IMR-90 (cell line): ENCODE measurements around the gene SNTG2. TPM values are rescaled to one million over a fixed set of nuclear protein-coding genes. Genes with fewer than 3 reads are reported as not detected.

Experiments used
- ATAC-seq: fragments of 200-7000 bp; cut with Tn5 transposase; 2 replicates; pipeline ENCODE4 v1.9.1; 2020; ENCODE audit warnings: low read depth, mild to moderate bottlenecking, moderate library complexity
- BruUV-seq: library from RNA; stranded (reverse); fragments of 400-500 nt; replicated peaks from 2 replicates; lab custom pipeline; 2021; lab: Mats Ljungman, UMichigan
- CTCF ChIA-PET: fragments of 300-600 bp; formaldehyde crosslinking; extraction: SDS; loops from one replicate; lab custom pipeline; 2021; ENCODE audit warnings: antibody characterized with exemption; lab: Yijun Ruan, JAX
- POLR2A ChIA-PET: fragments of 300-600 bp; sonication (Branson Sonifier 250); formaldehyde crosslinking; loops from one replicate; lab custom pipeline; 2022; ENCODE audit warnings: antibody characterized with exemption; ENCODE audit not compliant: unreplicated experiment; lab: Charles Lee
- DNase-seq: peaks from one replicate; pipeline ENCODE4 v3.0.0; 2013
- H2AFZ ChIP-seq: replicated peaks from 2 replicates; pipeline ENCODE3; 2013; ENCODE audit warnings: low read length, mild to moderate bottlenecking; ENCODE audit not compliant: poor library complexity
- H2AK5ac ChIP-seq: 2 replicates; pipeline ENCODE4 v1.6.1; 2013; ENCODE audit warnings: low read depth, low read length, inconsistent platforms
- H2AK9ac ChIP-seq: replicated peaks from 2 replicates; pipeline ENCODE3; 2013; ENCODE audit warnings: mild to moderate bottlenecking, low read depth, low read length, moderate library complexity; ENCODE audit not compliant: poor library complexity
- H2BK120ac ChIP-seq: 2 replicates; pipeline ENCODE4 v1.6.1; 2013; ENCODE audit warnings: low read depth, low read length, inconsistent platforms
- H2BK15ac ChIP-seq: 3 replicates; pipeline ENCODE4 v1.6.1; 2013; ENCODE audit warnings: low read depth, low read length, inconsistent platforms
- H2BK20ac ChIP-seq: 2 replicates; pipeline ENCODE4 v1.6.1; 2013; ENCODE audit warnings: low read depth, mild to moderate bottlenecking, inconsistent platforms, low read length, moderate library complexity
- H2BK5ac ChIP-seq: 2 replicates; pipeline ENCODE4 v1.6.1; 2013; ENCODE audit warnings: mild to moderate bottlenecking, low read depth, low read length, inconsistent platforms; ENCODE audit not compliant: poor library complexity, severe bottlenecking
- H3K14ac ChIP-seq: replicated peaks from 2 replicates; pipeline ENCODE4 v1.6.1; 2013; ENCODE audit warnings: low read depth, low read length, inconsistent platforms
- H3K18ac ChIP-seq: 2 replicates; pipeline ENCODE4 v1.6.1; 2013; ENCODE audit warnings: low read depth, low read length, control low read depth
- H3K23ac ChIP-seq: 2 replicates; pipeline ENCODE4 v1.6.1; 2013; ENCODE audit warnings: low read depth, low read length, inconsistent platforms
- H3K27ac ChIP-seq: 2 replicates; pipeline ENCODE4 v1.5.1; 2013; ENCODE audit warnings: mild to moderate bottlenecking, control low read depth, low read length; ENCODE audit not compliant: insufficient read depth
- H3K27me3 ChIP-seq: 2 replicates; pipeline ENCODE4 v1.6.1; 2013; ENCODE audit warnings: low read length; ENCODE audit not compliant: control insufficient read depth, insufficient read depth
- H3K36me3 ChIP-seq: 2 replicates; pipeline ENCODE4 v1.6.1; 2013; ENCODE audit warnings: low read length, mixed read lengths; ENCODE audit not compliant: control insufficient read depth, insufficient read depth
- H3K4ac ChIP-seq: 2 replicates; pipeline ENCODE4 v1.6.1; 2013; ENCODE audit warnings: low read depth, low read length, inconsistent platforms
- H3K4me1 ChIP-seq: 2 replicates; pipeline ENCODE4 v1.6.1; 2013; ENCODE audit warnings: low read length, mixed read lengths; ENCODE audit not compliant: control insufficient read depth, insufficient read depth
- H3K4me2 ChIP-seq: 2 replicates; pipeline ENCODE4 v1.6.1; 2013; ENCODE audit warnings: low read depth, mild to moderate bottlenecking, control low read depth, low read length, moderate library complexity
- H3K4me3 ChIP-seq: 2 replicates; pipeline ENCODE4 v1.5.1; 2013; ENCODE audit warnings: low read depth, mild to moderate bottlenecking, control low read depth, low read length, moderate library complexity; ENCODE audit not compliant: insufficient read depth
- H3K56ac ChIP-seq: 2 replicates; pipeline ENCODE4 v1.6.1; 2013; ENCODE audit warnings: low read length, inconsistent platforms; ENCODE audit not compliant: insufficient read depth; ENCODE audit errors: extremely low read depth
- H3K79me1 ChIP-seq, 2 experiments: 2 replicates each; pipeline ENCODE4 v1.6.1; 2013; ENCODE audit warnings: low read length in 2 of 2, inconsistent platforms in 1 of 2, low read depth in 1 of 2
- H3K9ac ChIP-seq: 2 replicates; pipeline ENCODE4 v1.6.1; 2013; ENCODE audit warnings: low read depth, low read length, control low read depth
- H3K9me1 ChIP-seq: 2 replicates; pipeline ENCODE4 v1.6.1; 2013; ENCODE audit warnings: low read length, inconsistent platforms; ENCODE audit not compliant: insufficient read depth
- H3K9me3 ChIP-seq: 2 replicates; pipeline ENCODE4 v1.6.1; 2013; ENCODE audit warnings: low read length; ENCODE audit not compliant: control insufficient read depth, insufficient read depth
- H4K20me1 ChIP-seq: 2 replicates; pipeline ENCODE4 v1.6.1; 2013; ENCODE audit warnings: low read length, inconsistent platforms; ENCODE audit not compliant: insufficient read depth
- H4K5ac ChIP-seq: 2 replicates; pipeline ENCODE4 v1.6.1; 2013; ENCODE audit warnings: mild to moderate bottlenecking, low read depth, low read length, control low read depth
- H4K8ac ChIP-seq, 2 experiments: 2 replicates each; pipeline ENCODE4 v1.6.1; 2013; ENCODE audit warnings: low read depth in 2 of 2, low read length in 2 of 2, control low read depth in 1 of 2, inconsistent platforms in 1 of 2
- H4K91ac ChIP-seq: 2 replicates; pipeline ENCODE4 v1.6.1; 2013; ENCODE audit warnings: low read depth, low read length, inconsistent platforms; ENCODE audit not compliant: insufficient read depth
- BHLHE40 ChIP-seq: fragments of 150-350 bp; IDR thresholded peaks from 2 replicates; pipeline ENCODE4 v1.6.1; 2016; ENCODE audit warnings: mild to moderate bottlenecking, low read depth, low read length
- CEBPB ChIP-seq: IDR thresholded peaks from 2 replicates; pipeline ENCODE4 v1.6.1; 2012; ENCODE audit warnings: low read depth, low read length, improper control_type of control experiment
- CHD1 ChIP-seq: IDR thresholded peaks from 2 replicates; pipeline ENCODE4 v1.6.1; 2012; ENCODE audit warnings: low read depth, low read length, improper control_type of control experiment
- CTCF ChIP-seq: conservative IDR thresholded peaks from 2 replicates; pipeline ENCODE4 v1.5.1; 2012; ENCODE audit warnings: mild to moderate bottlenecking, low read depth, low read length, improper control_type of control experiment
- ELK1 ChIP-seq: fragments of 150-350 bp; IDR thresholded peaks from 2 replicates; pipeline ENCODE4 v1.6.1; 2016; ENCODE audit warnings: low read depth, mild to moderate bottlenecking, low read length, moderate library complexity, borderline replicate concordance
- MAZ ChIP-seq: IDR thresholded peaks from 2 replicates; pipeline ENCODE4 v1.6.1; 2012; ENCODE audit warnings: low read depth, mild to moderate bottlenecking, low read length, improper control_type of control experiment, moderate library complexity, borderline replicate concordance
- POLR2A ChIP-seq: IDR thresholded peaks from 2 replicates; pipeline ENCODE4 v1.6.1; 2012; ENCODE audit warnings: mild to moderate bottlenecking, low read depth, low read length
- RAD21 ChIP-seq: IDR thresholded peaks from 2 replicates; pipeline ENCODE4 v1.6.1; 2012; ENCODE audit warnings: low read length, improper control_type of control experiment
- RCOR1 ChIP-seq: IDR thresholded peaks from 2 replicates; pipeline ENCODE4 v1.6.1; 2012; ENCODE audit warnings: mild to moderate bottlenecking, low read length, improper control_type of control experiment; ENCODE audit not compliant: insufficient replicate concordance
- RFX5 ChIP-seq: IDR thresholded peaks from 2 replicates; pipeline ENCODE4 v1.8.0; 2012; ENCODE audit warnings: low read depth, mild to moderate bottlenecking, low read length, moderate library complexity
- SMC3 ChIP-seq: fragments of 150-350 bp; IDR thresholded peaks from 2 replicates; pipeline ENCODE4 v1.6.1; 2016; ENCODE audit warnings: low read depth, mild to moderate bottlenecking, antibody characterized with exemption, low read length, moderate library complexity
- WGBS, 2 experiments: methylation state at CpG; one replicate each; pipeline versions ENCODE4 v1.1.5 to v1.1.7; 2013; ENCODE audit warnings: missing lambda C conversion rate in 2 of 2; ENCODE audit not compliant: insufficient read length in 1 of 2; ENCODE audit errors: extremely low coverage in 2 of 2; 5-methylcytosine and 5-hydroxymethylcytosine counted together
- dilution Hi-C: fragments of 300-500 bp; cut with HindIII; formaldehyde crosslinking; loops from one replicate; pipeline ENCODE4 v1.14.3; 2018; ENCODE audit warnings: low sequenced_read_pairs; ENCODE audit not compliant: unreplicated experiment
- in situ Hi-C: fragments of 300-500 bp; cut with MboI; formaldehyde crosslinking; loops from 3 replicates; pipeline ENCODE4 v1.14.3; 2019; ENCODE audit warnings: low sequenced_read_pairs, inconsistent platforms, mixed read lengths
- intact Hi-C: fragments of 100-400 bp; cut with micrococcal nuclease; formaldehyde crosslinking; loops from 2 replicates; pipeline ENCODE4 v1.10.0; 2022
- polyA plus RNA-seq, 3 experiments: library from polyadenylated mRNA; depleted of rRNA; stranded (reverse); fragments of >200 nt; gene quantifications; 2 replicates each; pipeline ENCODE4 v1.2.3, GENCODE V29; 2012; ENCODE audit warnings: low replicate concordance in 1 of 3
- total RNA-seq: library from RNA; depleted of rRNA; stranded (reverse); fragments of >200 nt; gene quantifications from 2 replicates; pipeline ENCODE4 v1.2.3, GENCODE V29; 2012

Gene SNTG2
- total and polyA plus RNA-seq, 2 of the 4 experiments (the other 2 are of a cell fraction), result under 0.01 to 0.17 TPM

- TF ChIP-seq CHD1 (no peak), ELK1 (no peak), CEBPB (no peak), SMC3 (no peak), RFX5 (no peak), MAZ (no peak), RAD21 (no peak), CTCF (no peak), RCOR1 (no peak), BHLHE40 (no peak), POLR2A (no peak)
- DNase-seq (no peak), ATAC-seq (no peak)
- dilution Hi-C loops (no loop called here), intact Hi-C loops (no loop called here), in situ Hi-C loops (loop anchor here (25.0 kb wide), 1 partner anchor 894 kb away; no protein-coding TSS in a partner anchor)
- ChIA-PET POLR2A (no interaction called here), CTCF (no interaction called here)
- no peak overlapping the region for H2AK9ac ChIP-seq
- no CpG with 5 or more reads among the region's 6 CpGs for WGBS, 2 experiments
- H3K27me3 ChIP-seq, result no peaks in the 10 kb centered on the region
- H2AFZ ChIP-seq, result no peak overlapping the region
- H2BK5ac ChIP-seq, result no peak overlapping the region
- H3K9me3 ChIP-seq, result peaks cover 6% of the 10 kb centered on the region; the same call in 1 of the 2 replicates
- H3K9me1 ChIP-seq, result no peaks in the 10 kb centered on the region
- H4K8ac ChIP-seq, result no peak overlapping the region
- H2BK20ac ChIP-seq, result no peak overlapping the region
- no peak overlapping the region for H3K14ac ChIP-seq
- no peak overlapping the region for H3K18ac ChIP-seq
- no peaks in the 10 kb centered on the region for H4K20me1 ChIP-seq
- no peak overlapping the region for H3K56ac ChIP-seq
- no peak overlapping the region for H2BK15ac ChIP-seq
- no peaks in the 10 kb centered on the region for H3K79me1 ChIP-seq
- H3K4me2 ChIP-seq, result no peak overlapping the region
- H3K27ac ChIP-seq, result no peak overlapping the region
- no peak overlapping the region for H4K5ac ChIP-seq
- H3K4me3 ChIP-seq, result no peak overlapping the region
- no peak overlapping the region for H2AK5ac ChIP-seq
- BruUV-seq, result no TSS peak
- H2BK120ac ChIP-seq, result no peak overlapping the region
- H3K4ac ChIP-seq, result no peak overlapping the region
- no peak overlapping the region for H3K23ac ChIP-seq
- no peaks in the 10 kb centered on the region for H3K4me1 ChIP-seq
- H3K36me3 ChIP-seq, result no peaks in the 10 kb centered on the region
- H3K9ac ChIP-seq, result no peak overlapping the region
- H4K91ac ChIP-seq, result no peak overlapping the region
These were observed 7.2 kb upstream of the SNTG2 start for GRCh38 chr2:943461-943797.
